H1 (cell line): Measurements from ENCODE around the gene MUS81. TPM values are rescaled to one million over a fixed set of nuclear protein-coding genes. Genes with fewer than 3 reads are reported as not detected.

Source experiments
- RAD21 ChIP-seq, 2 experiments: IDR thresholded peaks in 1 of 2; conservative IDR thresholded peaks in 1 of 2; 2 replicates each; pipeline ENCODE4 v1.6.1; 2011; ENCODE audit warnings: low read depth in 2 of 2, low read length in 2 of 2, improper control_type of control experiment in 1 of 2, inconsistent platforms in 1 of 2, mild to moderate bottlenecking in 1 of 2, moderate library complexity in 1 of 2
- polyA plus RNA-seq, 7 experiments: library from polyadenylated mRNA; depleted of rRNA in 3 of 7; stranded (reverse) in 5 of 7; unstranded in 2 of 7; fragments of >200 nt in 5 of 7; fragments of 200-250 nt in 2 of 7; gene quantifications; 1 replicate in 5 of 7; 2 replicates in 1 of 7; 4 replicates in 1 of 7; pipeline versions ENCODE4 v1.2.1 to v1.2.3, GENCODE V29; 2011 to 2013; ENCODE audit warnings: missing spikeins in 2 of 7, mixed read lengths in 2 of 7
- total RNA-seq: library from RNA; stranded (reverse); fragmentation: NEBNext Ultra II Directional; extraction: Animal tissue kit (Norgen Biotek cat#: 25700); gene quantifications from 2 replicates; pipeline ENCODE4 v1.2.1, GENCODE V29; 2021

Gene MUS81
- total and polyA plus RNA-seq, 2 of the 8 experiments (the other 6 are each of a cell fraction or from before 2014, with no cell fraction given), result 30.2 to 31.5 TPM

- TF ChIP-seq RAD21 (IDR thresholded peaks at IDR 0.05 in 1 of 2, conservative IDR thresholded peaks at IDR 0.05 in 1 of 2; ENCODE audit: low read depth in 2 of 2, low read length in 2 of 2), result peak; percentile 91 to 95
These were observed 42.2 kb upstream of the MUS81 start (continued) for GRCh38 chr11:65817835-65818680.
